Stimulated activated CD4-positive, alpha-beta T cell treated with anti-CD3 and anti-CD28 coated beads, Interleukin-12 subunit alpha, Interleukin-12 subunit beta, amount 100 ng/mL, for 48 hours (primary cell): Measurements from ENCODE around the gene NLRP3.
A peak's percentile ranks its signal among the peaks of the same experiment; 100 is the strongest.
"Not testable (repeated sequence)": the region's sequence is repeated elsewhere in the genome, so short reads cannot be mapped to it uniquely, and the experiment has no call there.

ENCODE experiments used
- DNase-seq, 3 donors: peaks; one replicate each; pipeline ENCODE4 v3.0.0-alpha.2; 2020; ENCODE audit warnings: low read depth in 2 of 3, low spot score in 1 of 3

NLRP3 gene

GRCh38 chr1:247468481-247469140 lies 52.6 kb downstream of the NLRP3 start:
- no peak for DNase-seq

GRCh38 chr1:247469141-247469535 lies 53.2 kb downstream of the NLRP3 start:
- no peak for DNase-seq

- not testable (repeated sequence) for DNase-seq
These were observed 55.0 kb downstream of the NLRP3 start for GRCh38 chr1:247470942-247471429.

- no peak for DNase-seq
These were observed 55.6 kb downstream of the NLRP3 start for GRCh38 chr1:247471445-247472016.

GRCh38 chr1:247472035-247472434 lies 56.1 kb downstream of the NLRP3 start:
- no peak for DNase-seq

GRCh38 chr1:247474367-247474766 lies 58.4 kb downstream of the NLRP3 start:
- no peak for DNase-seq

- DNase-seq: no peak
These were observed 59.8 kb downstream of the NLRP3 start for GRCh38 chr1:247475793-247476192.

GRCh38 chr1:247476328-247477058 lies 60.5 kb downstream of the NLRP3 start:
- DNase-seq: not testable (repeated sequence)

- no peak for DNase-seq
These were observed 66.8 kb downstream of the NLRP3 start for GRCh38 chr1:247482747-247483146.

- DNase-seq: peak in 1 of 3 donors; percentile 15
These were observed 71.1 kb downstream of the NLRP3 start for GRCh38 chr1:247487057-247487456.

GRCh38 chr1:247491328-247491727 lies 75.4 kb downstream of the NLRP3 start:
- DNase-seq: no peak

GRCh38 chr1:247493106-247493505 lies 77.1 kb downstream of the NLRP3 start:
- DNase-seq: no peak

- DNase-seq: no peak
These were observed 78.8 kb downstream of the NLRP3 start for GRCh38 chr1:247494767-247495166.

GRCh38 chr1:247496581-247497285 lies 80.8 kb downstream of the NLRP3 start:
- no peak for DNase-seq
